ENCODE measurements around the gene EDN1. TPM values are rescaled to one million over a fixed set of nuclear protein-coding genes. Genes with fewer than 3 reads are reported as not detected.

EDN1 gene
- total RNA-seq, 2 donors from 2014 or later = 9.5 to 16.2 TPM

GRCh38 chr6:12277386-12277785 lies 12.8 kb upstream of the EDN1 start:
- no peaks in the 10 kb centered on the region for H3K4me1 ChIP-seq
- no peaks in the 10 kb centered on the region for H3K9me3 ChIP-seq
- no peak overlapping the region for H3K27ac ChIP-seq
- intact Hi-C loops (cut with DNase I) = no loop called here
- H3K9ac ChIP-seq (ENCODE audit: low read depth in 2 of 2, low read length in 2 of 2) = no peak overlapping the region
- H3K27me3 ChIP-seq = no peaks in the 10 kb centered on the region
- no peak overlapping the region for H3K4me3 ChIP-seq
- DNase-seq = no peak
- TF ChIP-seq CTCF (IDR thresholded peaks at IDR 0.05) = no peak
- H3K36me3 ChIP-seq = no peaks in the 10 kb centered on the region

- no peak overlapping the region for H3K9ac ChIP-seq (ENCODE audit: low read depth in 2 of 2, low read length in 2 of 2)
- H3K27ac ChIP-seq = no peak overlapping the region
- H3K4me3 ChIP-seq = no peak overlapping the region
- no peak for DNase-seq
- no peaks in the 10 kb centered on the region for H3K27me3 ChIP-seq
- intact Hi-C loops (cut with DNase I) = no loop called here
- no peak for TF ChIP-seq CTCF (IDR thresholded peaks at IDR 0.05)
- no peaks in the 10 kb centered on the region for H3K36me3 ChIP-seq
- H3K9me3 ChIP-seq = no peaks in the 10 kb centered on the region
- no peaks in the 10 kb centered on the region for H3K4me1 ChIP-seq
Measured at GRCh38 chr6:12278915-12279314, 11.2 kb upstream of the EDN1 start.

DNA sequence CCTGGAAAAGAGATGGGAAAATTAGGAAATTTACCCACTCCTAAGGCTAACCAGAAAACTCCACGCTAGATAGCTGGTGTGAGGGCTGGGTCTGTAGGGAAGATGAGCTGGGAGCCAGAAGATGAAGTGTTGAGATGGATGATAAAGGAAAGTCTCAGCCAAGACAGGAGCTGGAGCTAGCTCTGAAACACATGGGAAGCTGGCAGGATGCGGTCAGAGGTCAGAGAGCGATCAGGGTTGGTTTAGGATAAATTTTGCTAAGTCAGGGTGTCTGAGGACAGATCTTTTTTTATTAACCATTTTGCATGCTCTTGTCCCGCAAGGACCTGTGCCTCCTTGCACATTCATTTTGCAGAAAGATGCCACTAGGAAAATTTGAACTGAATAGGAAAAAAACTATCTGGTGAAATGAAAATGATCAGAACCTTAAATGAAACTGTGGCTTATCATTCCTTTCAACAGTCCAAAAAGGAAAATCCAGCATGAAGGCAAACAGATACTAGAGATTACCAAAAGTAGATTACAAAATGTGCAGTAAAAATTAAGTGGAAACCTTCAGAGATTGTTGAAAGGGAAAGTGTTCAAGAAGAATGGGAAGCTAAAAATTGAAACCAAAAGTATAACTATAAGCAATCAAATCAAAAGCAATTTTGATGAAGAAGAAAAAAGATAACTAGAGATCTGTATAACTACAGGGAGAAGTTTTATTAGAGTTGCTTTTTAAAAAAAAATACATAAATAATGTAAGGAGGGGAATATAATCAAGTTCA lies 10.7 kb upstream of the EDN1 start:
- Histone ChIP-seq H3K36me3 (no peaks in the 10 kb centered on the region), H3K4me3 (no peak overlapping the region), H3K9ac (ENCODE audit: low read depth in 2 of 2, low read length in 2 of 2) (no peak overlapping the region), H3K27ac (no peak overlapping the region), H3K27me3 (no peaks in the 10 kb centered on the region), H3K4me1 (no peaks in the 10 kb centered on the region), H3K9me3 (no peaks in the 10 kb centered on the region)
- peak; percentile 51 for DNase-seq
- intact Hi-C loops (cut with DNase I) = loop anchor here (10.0 kb wide), 1 partner anchor 45 kb away; no protein-coding TSS in a partner anchor
- no peak for TF ChIP-seq CTCF (IDR thresholded peaks at IDR 0.05)

- H3K27ac ChIP-seq = no peak overlapping the region
- H3K4me1 ChIP-seq = no peaks in the 10 kb centered on the region
- no peak overlapping the region for H3K4me3 ChIP-seq
- H3K27me3 ChIP-seq = no peaks in the 10 kb centered on the region
- H3K9ac ChIP-seq (ENCODE audit: low read depth in 2 of 2, low read length in 2 of 2) = no peak overlapping the region
- intact Hi-C loops (cut with DNase I) = loop anchor here (10.0 kb wide), 1 partner anchor 46 kb away; no protein-coding TSS in a partner anchor
- no peaks in the 10 kb centered on the region for H3K36me3 ChIP-seq
- no peak for DNase-seq
- TF ChIP-seq CTCF (IDR thresholded peaks at IDR 0.05) = no peak
- no peaks in the 10 kb centered on the region for H3K9me3 ChIP-seq
Measured at GRCh38 chr6:12280458-12280857, 9.7 kb upstream of the EDN1 start.

GRCh38 chr6:12280902-12281301 lies 9.3 kb upstream of the EDN1 start:
- no peaks in the 10 kb centered on the region for H3K27me3 ChIP-seq
- no peaks in the 10 kb centered on the region for H3K4me1 ChIP-seq
- H3K36me3 ChIP-seq = no peaks in the 10 kb centered on the region
- H3K27ac ChIP-seq = no peak overlapping the region
- intact Hi-C loops (cut with DNase I) = loop anchor here (10.0 kb wide), 1 partner anchor 46 kb away; no protein-coding TSS in a partner anchor
- no peak overlapping the region for H3K4me3 ChIP-seq
- no peaks in the 10 kb centered on the region for H3K9me3 ChIP-seq
- no peak for TF ChIP-seq CTCF (IDR thresholded peaks at IDR 0.05)
- DNase-seq = no peak
- no peak overlapping the region for H3K9ac ChIP-seq (ENCODE audit: low read depth in 2 of 2, low read length in 2 of 2)

All from colonic mucosa (tissue), 4 donors.